IMR-90 (cell line): ENCODE data around the gene ABCB4. TPM values are rescaled to one million over a fixed set of nuclear protein-coding genes. Genes with fewer than 3 reads are reported as not detected.

Source experiments
- ATAC-seq: fragments of 200-7000 bp; cut with Tn5 transposase; 2 replicates; pipeline ENCODE4 v1.9.1; 2020; ENCODE audit warnings: low read depth, mild to moderate bottlenecking, moderate library complexity
- BruUV-seq: library from RNA; stranded (reverse); fragments of 400-500 nt; replicated peaks from 2 replicates; lab custom pipeline; 2021; lab: Mats Ljungman, UMichigan
- CTCF ChIA-PET: fragments of 300-600 bp; formaldehyde crosslinking; extraction: SDS; loops from one replicate; lab custom pipeline; 2021; ENCODE audit warnings: antibody characterized with exemption; lab: Yijun Ruan, JAX
- POLR2A ChIA-PET: fragments of 300-600 bp; sonication (Branson Sonifier 250); formaldehyde crosslinking; loops from one replicate; lab custom pipeline; 2022; ENCODE audit warnings: antibody characterized with exemption; ENCODE audit not compliant: unreplicated experiment; lab: Charles Lee
- DNase-seq: peaks from one replicate; pipeline ENCODE4 v3.0.0; 2013
- H2AFZ ChIP-seq: replicated peaks from 2 replicates; pipeline ENCODE3; 2013; ENCODE audit warnings: low read length, mild to moderate bottlenecking; ENCODE audit not compliant: poor library complexity
- H2AK5ac ChIP-seq: 2 replicates; pipeline ENCODE4 v1.6.1; 2013; ENCODE audit warnings: low read depth, low read length, inconsistent platforms
- H2AK9ac ChIP-seq: replicated peaks from 2 replicates; pipeline ENCODE3; 2013; ENCODE audit warnings: mild to moderate bottlenecking, low read depth, low read length, moderate library complexity; ENCODE audit not compliant: poor library complexity
- H2BK120ac ChIP-seq: 2 replicates; pipeline ENCODE4 v1.6.1; 2013; ENCODE audit warnings: low read depth, low read length, inconsistent platforms
- H2BK15ac ChIP-seq: 3 replicates; pipeline ENCODE4 v1.6.1; 2013; ENCODE audit warnings: low read depth, low read length, inconsistent platforms
- H2BK20ac ChIP-seq: 2 replicates; pipeline ENCODE4 v1.6.1; 2013; ENCODE audit warnings: low read depth, mild to moderate bottlenecking, inconsistent platforms, low read length, moderate library complexity
- H2BK5ac ChIP-seq: 2 replicates; pipeline ENCODE4 v1.6.1; 2013; ENCODE audit warnings: mild to moderate bottlenecking, low read depth, low read length, inconsistent platforms; ENCODE audit not compliant: poor library complexity, severe bottlenecking
- H3K14ac ChIP-seq: replicated peaks from 2 replicates; pipeline ENCODE4 v1.6.1; 2013; ENCODE audit warnings: low read depth, low read length, inconsistent platforms
- H3K18ac ChIP-seq: 2 replicates; pipeline ENCODE4 v1.6.1; 2013; ENCODE audit warnings: low read depth, low read length, control low read depth
- H3K23ac ChIP-seq: 2 replicates; pipeline ENCODE4 v1.6.1; 2013; ENCODE audit warnings: low read depth, low read length, inconsistent platforms
- H3K27ac ChIP-seq: 2 replicates; pipeline ENCODE4 v1.5.1; 2013; ENCODE audit warnings: mild to moderate bottlenecking, control low read depth, low read length; ENCODE audit not compliant: insufficient read depth
- H3K27me3 ChIP-seq: 2 replicates; pipeline ENCODE4 v1.6.1; 2013; ENCODE audit warnings: low read length; ENCODE audit not compliant: control insufficient read depth, insufficient read depth
- H3K36me3 ChIP-seq: 2 replicates; pipeline ENCODE4 v1.6.1; 2013; ENCODE audit warnings: low read length, mixed read lengths; ENCODE audit not compliant: control insufficient read depth, insufficient read depth
- H3K4ac ChIP-seq: 2 replicates; pipeline ENCODE4 v1.6.1; 2013; ENCODE audit warnings: low read depth, low read length, inconsistent platforms
- H3K4me1 ChIP-seq: 2 replicates; pipeline ENCODE4 v1.6.1; 2013; ENCODE audit warnings: low read length, mixed read lengths; ENCODE audit not compliant: control insufficient read depth, insufficient read depth
- H3K4me2 ChIP-seq: 2 replicates; pipeline ENCODE4 v1.6.1; 2013; ENCODE audit warnings: low read depth, mild to moderate bottlenecking, control low read depth, low read length, moderate library complexity
- H3K4me3 ChIP-seq: 2 replicates; pipeline ENCODE4 v1.5.1; 2013; ENCODE audit warnings: low read depth, mild to moderate bottlenecking, control low read depth, low read length, moderate library complexity; ENCODE audit not compliant: insufficient read depth
- H3K56ac ChIP-seq: 2 replicates; pipeline ENCODE4 v1.6.1; 2013; ENCODE audit warnings: low read length, inconsistent platforms; ENCODE audit not compliant: insufficient read depth; ENCODE audit errors: extremely low read depth
- H3K79me1 ChIP-seq, 2 experiments: 2 replicates each; pipeline ENCODE4 v1.6.1; 2013; ENCODE audit warnings: low read length in 2 of 2, inconsistent platforms in 1 of 2, low read depth in 1 of 2
- H3K9ac ChIP-seq: 2 replicates; pipeline ENCODE4 v1.6.1; 2013; ENCODE audit warnings: low read depth, low read length, control low read depth
- H3K9me1 ChIP-seq: 2 replicates; pipeline ENCODE4 v1.6.1; 2013; ENCODE audit warnings: low read length, inconsistent platforms; ENCODE audit not compliant: insufficient read depth
- H3K9me3 ChIP-seq: 2 replicates; pipeline ENCODE4 v1.6.1; 2013; ENCODE audit warnings: low read length; ENCODE audit not compliant: control insufficient read depth, insufficient read depth
- H4K20me1 ChIP-seq: 2 replicates; pipeline ENCODE4 v1.6.1; 2013; ENCODE audit warnings: low read length, inconsistent platforms; ENCODE audit not compliant: insufficient read depth
- H4K5ac ChIP-seq: 2 replicates; pipeline ENCODE4 v1.6.1; 2013; ENCODE audit warnings: mild to moderate bottlenecking, low read depth, low read length, control low read depth
- H4K8ac ChIP-seq, 2 experiments: 2 replicates each; pipeline ENCODE4 v1.6.1; 2013; ENCODE audit warnings: low read depth in 2 of 2, low read length in 2 of 2, control low read depth in 1 of 2, inconsistent platforms in 1 of 2
- H4K91ac ChIP-seq: 2 replicates; pipeline ENCODE4 v1.6.1; 2013; ENCODE audit warnings: low read depth, low read length, inconsistent platforms; ENCODE audit not compliant: insufficient read depth
- BHLHE40 ChIP-seq: fragments of 150-350 bp; IDR thresholded peaks from 2 replicates; pipeline ENCODE4 v1.6.1; 2016; ENCODE audit warnings: mild to moderate bottlenecking, low read depth, low read length
- CEBPB ChIP-seq: IDR thresholded peaks from 2 replicates; pipeline ENCODE4 v1.6.1; 2012; ENCODE audit warnings: low read depth, low read length, improper control_type of control experiment
- CHD1 ChIP-seq: IDR thresholded peaks from 2 replicates; pipeline ENCODE4 v1.6.1; 2012; ENCODE audit warnings: low read depth, low read length, improper control_type of control experiment
- FOS ChIP-seq: fragments of 150-350 bp; IDR thresholded peaks from 2 replicates; pipeline ENCODE4 v1.6.1; 2016; ENCODE audit warnings: low read depth, low read length
- MAFK ChIP-seq: IDR thresholded peaks from 2 replicates; pipeline ENCODE4 v1.6.1; 2012; ENCODE audit warnings: low read depth, low read length, improper control_type of control experiment
- MAZ ChIP-seq: IDR thresholded peaks from 2 replicates; pipeline ENCODE4 v1.6.1; 2012; ENCODE audit warnings: low read depth, mild to moderate bottlenecking, low read length, improper control_type of control experiment, moderate library complexity, borderline replicate concordance
- MXI1 ChIP-seq: IDR thresholded peaks from 2 replicates; pipeline ENCODE4 v1.6.1; 2012; ENCODE audit warnings: low read depth, mild to moderate bottlenecking, low read length, moderate library complexity, borderline replicate concordance
- NFE2L2 ChIP-seq: fragments of 150-350 bp; IDR thresholded peaks from 2 replicates; pipeline ENCODE4 v1.6.1; 2016; ENCODE audit warnings: low read depth, mild to moderate bottlenecking, low read length
- POLR2A ChIP-seq: IDR thresholded peaks from 2 replicates; pipeline ENCODE4 v1.6.1; 2012; ENCODE audit warnings: mild to moderate bottlenecking, low read depth, low read length
- RAD21 ChIP-seq: IDR thresholded peaks from 2 replicates; pipeline ENCODE4 v1.6.1; 2012; ENCODE audit warnings: low read length, improper control_type of control experiment
- RCOR1 ChIP-seq: IDR thresholded peaks from 2 replicates; pipeline ENCODE4 v1.6.1; 2012; ENCODE audit warnings: mild to moderate bottlenecking, low read length, improper control_type of control experiment; ENCODE audit not compliant: insufficient replicate concordance
- RFX5 ChIP-seq: IDR thresholded peaks from 2 replicates; pipeline ENCODE4 v1.8.0; 2012; ENCODE audit warnings: low read depth, mild to moderate bottlenecking, low read length, moderate library complexity
- SMC3 ChIP-seq: fragments of 150-350 bp; IDR thresholded peaks from 2 replicates; pipeline ENCODE4 v1.6.1; 2016; ENCODE audit warnings: low read depth, mild to moderate bottlenecking, antibody characterized with exemption, low read length, moderate library complexity
- WGBS, 2 experiments: methylation state at CpG; one replicate each; pipeline versions ENCODE4 v1.1.5 to v1.1.7; 2013; ENCODE audit warnings: missing lambda C conversion rate in 2 of 2; ENCODE audit not compliant: insufficient read length in 1 of 2; ENCODE audit errors: extremely low coverage in 2 of 2; 5-methylcytosine and 5-hydroxymethylcytosine counted together
- dilution Hi-C: fragments of 300-500 bp; cut with HindIII; formaldehyde crosslinking; loops from one replicate; pipeline ENCODE4 v1.14.3; 2018; ENCODE audit warnings: low sequenced_read_pairs; ENCODE audit not compliant: unreplicated experiment
- in situ Hi-C: fragments of 300-500 bp; cut with MboI; formaldehyde crosslinking; loops from 3 replicates; pipeline ENCODE4 v1.14.3; 2019; ENCODE audit warnings: low sequenced_read_pairs, inconsistent platforms, mixed read lengths
- intact Hi-C: fragments of 100-400 bp; cut with micrococcal nuclease; formaldehyde crosslinking; loops from 2 replicates; pipeline ENCODE4 v1.10.0; 2022
- polyA plus RNA-seq, 3 experiments: library from polyadenylated mRNA; depleted of rRNA; stranded (reverse); fragments of >200 nt; gene quantifications; 2 replicates each; pipeline ENCODE4 v1.2.3, GENCODE V29; 2012; ENCODE audit warnings: low replicate concordance in 1 of 3
- total RNA-seq: library from RNA; depleted of rRNA; stranded (reverse); fragments of >200 nt; gene quantifications from 2 replicates; pipeline ENCODE4 v1.2.3, GENCODE V29; 2012
- TF ChIP-seq, protein P1 (sequence below): fragments of 150-350 bp; IDR thresholded peaks from 2 replicates; pipeline ENCODE4 v1.6.1; 2017; ENCODE audit warnings: mild to moderate bottlenecking, antibody characterized with exemption, low read length, low read depth
- TF ChIP-seq, protein P2 (sequence below): conservative IDR thresholded peaks from 2 replicates; pipeline ENCODE4 v1.5.1; 2012; ENCODE audit warnings: mild to moderate bottlenecking, low read depth, low read length, improper control_type of control experiment
- TF ChIP-seq, protein P3 (sequence below): fragments of 150-350 bp; IDR thresholded peaks from 2 replicates; pipeline ENCODE4 v1.6.1; 2016; ENCODE audit warnings: low read depth, mild to moderate bottlenecking, low read length, moderate library complexity, borderline replicate concordance

Gene ABCB4
- total and polyA plus RNA-seq, 2 of the 4 experiments (the other 2 are of a cell fraction), result not detected

DNA sequence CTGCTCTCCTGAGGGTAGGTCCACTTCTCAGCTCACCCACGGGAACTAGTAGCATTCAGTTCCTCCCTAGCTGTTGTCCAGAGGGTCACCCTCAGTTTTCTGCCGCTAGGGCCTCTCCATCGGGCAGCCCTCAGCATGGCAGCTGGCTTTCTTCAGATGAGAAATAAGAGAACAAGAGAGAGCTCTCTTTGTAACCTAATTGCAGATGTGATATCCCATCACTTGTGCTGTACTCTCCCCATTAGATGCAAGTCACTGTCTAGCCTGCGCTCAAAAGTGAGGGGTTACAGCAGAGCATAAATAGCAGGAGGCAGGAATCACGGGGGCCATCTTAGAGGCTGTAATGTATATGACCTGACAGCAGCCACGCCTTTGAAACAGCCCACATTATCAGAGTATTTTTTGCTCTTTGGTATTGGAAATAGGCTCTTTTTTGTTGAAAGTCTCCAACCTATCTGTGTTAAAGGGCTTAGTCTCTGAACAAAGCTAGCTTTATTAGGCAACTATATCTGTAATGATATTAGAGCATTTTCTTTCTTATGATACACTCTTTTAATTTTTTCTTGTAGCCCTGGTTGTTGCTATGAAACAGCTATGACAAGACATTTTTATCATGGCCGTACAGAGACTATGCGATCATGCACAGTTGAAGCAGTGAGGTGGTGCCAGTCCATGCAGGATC, 84.3 kb downstream of the ABCB4 start:
- no peaks in the 10 kb centered on the region for H3K4me1 ChIP-seq
- CTCF ChIA-PET, result no interaction called here
- no peak overlapping the region for H2BK15ac ChIP-seq
- no peak overlapping the region for H2BK20ac ChIP-seq
- no peak overlapping the region for H4K5ac ChIP-seq
- in situ Hi-C loops, result no loop called here
- ATAC-seq (no peak), DNase-seq (no peak)
- no peaks in the 10 kb centered on the region for H3K27me3 ChIP-seq
- no peak overlapping the region for H2BK120ac ChIP-seq
- no peak overlapping the region for H2BK5ac ChIP-seq
- POLR2A ChIA-PET, result no interaction called here
- H3K4me2 ChIP-seq, result no peak overlapping the region
- no peak overlapping the region for H2AFZ ChIP-seq
- peaks cover 18% of the 10 kb centered on the region for H3K36me3 ChIP-seq
- no CpG with 5 or more reads among the region's 8 CpGs for WGBS, 2 experiments
- no peaks in the 10 kb centered on the region for H3K79me1 ChIP-seq
- no peak overlapping the region for H2AK9ac ChIP-seq
- no peak overlapping the region for H3K4ac ChIP-seq
- H3K27ac ChIP-seq, result no peak overlapping the region
- H2AK5ac ChIP-seq, result no peak overlapping the region
- BruUV-seq, result no TSS peak
- H3K18ac ChIP-seq, result no peak overlapping the region
- no peak for TF ChIP-seq MAFK
- TF ChIP-seq CEBPB, result no peak
- no peak for TF ChIP-seq POLR2A
- TF ChIP-seq RCOR1, result no peak
- TF ChIP-seq MXI1, result no peak
- no peak for TF ChIP-seq NFE2L2
- TF ChIP-seq BHLHE40, result no peak
- TF ChIP-seq, protein P1, sequence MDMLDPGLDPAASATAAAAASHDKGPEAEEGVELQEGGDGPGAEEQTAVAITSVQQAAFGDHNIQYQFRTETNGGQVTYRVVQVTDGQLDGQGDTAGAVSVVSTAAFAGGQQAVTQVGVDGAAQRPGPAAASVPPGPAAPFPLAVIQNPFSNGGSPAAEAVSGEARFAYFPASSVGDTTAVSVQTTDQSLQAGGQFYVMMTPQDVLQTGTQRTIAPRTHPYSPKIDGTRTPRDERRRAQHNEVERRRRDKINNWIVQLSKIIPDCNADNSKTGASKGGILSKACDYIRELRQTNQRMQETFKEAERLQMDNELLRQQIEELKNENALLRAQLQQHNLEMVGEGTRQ, result no peak
- no peak for TF ChIP-seq RAD21
- TF ChIP-seq, protein P2, sequence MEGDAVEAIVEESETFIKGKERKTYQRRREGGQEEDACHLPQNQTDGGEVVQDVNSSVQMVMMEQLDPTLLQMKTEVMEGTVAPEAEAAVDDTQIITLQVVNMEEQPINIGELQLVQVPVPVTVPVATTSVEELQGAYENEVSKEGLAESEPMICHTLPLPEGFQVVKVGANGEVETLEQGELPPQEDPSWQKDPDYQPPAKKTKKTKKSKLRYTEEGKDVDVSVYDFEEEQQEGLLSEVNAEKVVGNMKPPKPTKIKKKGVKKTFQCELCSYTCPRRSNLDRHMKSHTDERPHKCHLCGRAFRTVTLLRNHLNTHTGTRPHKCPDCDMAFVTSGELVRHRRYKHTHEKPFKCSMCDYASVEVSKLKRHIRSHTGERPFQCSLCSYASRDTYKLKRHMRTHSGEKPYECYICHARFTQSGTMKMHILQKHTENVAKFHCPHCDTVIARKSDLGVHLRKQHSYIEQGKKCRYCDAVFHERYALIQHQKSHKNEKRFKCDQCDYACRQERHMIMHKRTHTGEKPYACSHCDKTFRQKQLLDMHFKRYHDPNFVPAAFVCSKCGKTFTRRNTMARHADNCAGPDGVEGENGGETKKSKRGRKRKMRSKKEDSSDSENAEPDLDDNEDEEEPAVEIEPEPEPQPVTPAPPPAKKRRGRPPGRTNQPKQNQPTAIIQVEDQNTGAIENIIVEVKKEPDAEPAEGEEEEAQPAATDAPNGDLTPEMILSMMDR, result no peak
- no peak for TF ChIP-seq SMC3
- TF ChIP-seq MAZ, result no peak
- no peak for TF ChIP-seq CHD1
- TF ChIP-seq, protein P3, sequence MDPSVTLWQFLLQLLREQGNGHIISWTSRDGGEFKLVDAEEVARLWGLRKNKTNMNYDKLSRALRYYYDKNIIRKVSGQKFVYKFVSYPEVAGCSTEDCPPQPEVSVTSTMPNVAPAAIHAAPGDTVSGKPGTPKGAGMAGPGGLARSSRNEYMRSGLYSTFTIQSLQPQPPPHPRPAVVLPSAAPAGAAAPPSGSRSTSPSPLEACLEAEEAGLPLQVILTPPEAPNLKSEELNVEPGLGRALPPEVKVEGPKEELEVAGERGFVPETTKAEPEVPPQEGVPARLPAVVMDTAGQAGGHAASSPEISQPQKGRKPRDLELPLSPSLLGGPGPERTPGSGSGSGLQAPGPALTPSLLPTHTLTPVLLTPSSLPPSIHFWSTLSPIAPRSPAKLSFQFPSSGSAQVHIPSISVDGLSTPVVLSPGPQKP, result no peak
- TF ChIP-seq RFX5, result no peak
- TF ChIP-seq FOS, result no peak
- H3K9me1 ChIP-seq, result no peaks in the 10 kb centered on the region
- no peak overlapping the region for H3K9ac ChIP-seq
- no peak overlapping the region for H4K8ac ChIP-seq
- H3K9me3 ChIP-seq, result peaks cover 2% of the 10 kb centered on the region; the same call in 1 of the 2 replicates
- H3K14ac ChIP-seq, result no peak overlapping the region
- intact Hi-C loops, result no loop called here
- no peak overlapping the region for H3K4me3 ChIP-seq
- H4K20me1 ChIP-seq, result no peaks in the 10 kb centered on the region
- H3K23ac ChIP-seq, result no peak overlapping the region
- dilution Hi-C loops, result no loop called here
- H4K91ac ChIP-seq, result no peak overlapping the region
- no peak overlapping the region for H3K56ac ChIP-seq
